ENCODE data around the gene LRIG1.

LRIG1 gene

DNA sequence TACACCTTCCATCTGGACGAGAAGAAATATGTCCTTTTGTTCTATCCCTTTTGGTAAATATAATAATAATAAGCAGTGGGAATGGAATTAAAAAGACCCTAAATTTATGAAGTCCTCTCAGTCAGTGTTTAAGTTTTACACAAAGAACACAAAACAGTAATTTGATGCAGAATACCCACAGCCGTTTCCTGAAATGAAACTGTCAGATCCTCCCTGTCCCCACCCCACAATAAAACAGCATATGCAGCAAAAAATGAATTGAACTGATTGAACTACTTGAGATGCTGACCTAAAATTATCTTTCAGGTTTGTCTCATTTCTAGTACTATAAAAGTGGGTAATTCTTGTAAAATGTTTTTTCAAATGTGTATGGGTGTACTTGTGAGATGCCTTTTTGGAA, 2.2 kb upstream of the LRIG1 start:
- DNase-seq (ENCODE audit: low read depth): no peak

DNA sequence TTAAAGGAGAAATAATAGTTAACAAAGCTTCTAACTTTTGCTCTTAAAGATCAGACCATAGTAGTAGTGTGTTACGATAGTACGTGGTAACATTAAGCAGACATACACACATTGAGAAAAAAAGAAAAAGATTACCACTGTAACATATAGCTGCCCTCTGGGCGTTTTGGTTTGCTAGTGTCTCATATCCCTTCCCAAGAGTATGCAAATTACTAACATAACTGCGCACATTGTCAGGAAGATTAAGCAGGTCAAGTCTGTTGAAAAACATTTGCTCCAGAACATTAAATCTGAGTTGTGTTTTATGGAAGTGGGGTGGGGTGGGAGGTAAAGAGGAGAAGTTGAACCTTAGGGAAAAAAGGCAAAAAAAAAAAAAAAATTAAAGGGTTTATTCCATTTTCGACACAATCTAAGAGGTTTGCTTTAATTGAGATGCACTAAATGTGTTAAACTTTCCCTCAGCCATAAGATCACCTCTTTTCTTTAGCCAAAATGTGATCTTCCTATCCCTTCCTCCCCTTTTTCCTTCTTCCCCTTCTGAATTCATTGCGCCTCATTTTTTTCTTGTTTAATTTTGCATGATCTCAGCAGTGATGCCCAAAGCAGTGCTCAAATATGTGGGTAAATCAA, 1.5 kb upstream of the LRIG1 start:
- DNase-seq (ENCODE audit: low read depth): no peak

DNA sequence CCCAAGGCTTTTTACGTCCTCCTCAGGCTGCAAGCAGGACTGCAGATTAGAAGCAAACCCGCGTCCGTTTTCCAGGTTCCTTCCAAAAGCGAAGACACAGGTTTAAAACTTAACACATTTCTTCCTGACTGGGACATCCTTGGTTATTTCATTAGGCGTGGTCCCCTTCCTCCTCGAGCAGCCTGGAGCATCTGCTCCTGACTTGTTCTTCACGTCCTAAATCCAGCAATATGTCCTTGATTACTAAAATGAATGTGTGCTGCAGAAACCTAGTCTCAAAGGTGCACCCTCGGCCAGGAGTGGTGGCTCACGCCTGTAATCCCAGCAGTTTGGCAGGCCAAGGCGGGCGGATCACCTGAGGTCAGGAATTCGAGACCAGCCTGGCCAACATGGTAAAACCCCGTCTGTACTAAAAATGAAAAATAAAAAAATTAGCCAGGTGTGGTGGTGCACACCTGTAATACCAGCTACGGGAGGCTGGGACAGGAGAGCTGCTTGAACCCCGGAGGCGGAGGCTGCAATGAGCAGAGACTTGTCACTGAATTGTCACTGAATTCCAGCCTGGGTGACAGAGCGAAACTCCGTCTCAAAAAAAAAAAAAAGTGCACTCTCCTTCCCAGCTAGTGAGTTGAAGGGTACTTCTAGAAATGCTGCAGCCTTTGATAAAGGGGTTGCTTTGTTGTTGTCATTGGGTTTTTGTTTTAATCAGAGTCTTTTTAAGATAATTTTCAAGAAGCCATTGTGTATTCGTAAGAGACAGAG, 842 bp upstream of the LRIG1 start:
- no peak for DNase-seq (ENCODE audit: low read depth)

DNA sequence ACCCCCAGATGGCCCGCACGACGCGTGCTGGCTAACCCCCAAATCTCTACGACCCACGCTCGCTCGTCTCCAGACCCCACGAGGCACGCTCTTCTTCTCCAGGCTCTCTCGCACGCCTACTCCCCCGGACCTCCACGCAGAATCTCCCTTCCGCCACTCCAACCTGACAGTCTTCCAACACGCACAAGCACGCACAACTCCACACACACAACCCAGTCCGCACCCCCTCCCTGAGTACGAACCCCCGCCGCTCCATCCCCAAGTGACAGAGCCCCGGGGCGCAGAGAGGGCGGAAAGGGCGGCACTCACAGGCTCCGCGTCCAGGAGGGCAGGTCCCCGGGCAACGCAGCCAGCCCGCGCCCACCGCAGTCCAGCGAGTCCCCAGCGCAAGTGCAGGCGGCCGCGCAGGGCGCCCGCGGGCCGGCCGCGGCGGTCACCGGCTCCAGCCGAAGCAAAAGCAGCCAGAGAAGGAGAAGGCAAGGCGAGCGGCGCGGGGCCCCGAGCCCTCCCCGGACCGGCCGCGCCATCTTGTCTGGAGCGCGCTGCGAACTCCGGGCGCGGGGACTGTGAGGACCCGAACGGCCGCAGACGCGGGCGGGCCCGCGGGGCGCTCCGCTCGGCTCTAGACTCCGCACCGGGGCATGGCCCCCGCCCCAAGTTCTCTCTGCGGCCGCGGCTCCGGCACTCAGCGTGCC, 794 bp downstream of the LRIG1 start:
- DNase-seq (ENCODE audit: low read depth): no peak

DNA sequence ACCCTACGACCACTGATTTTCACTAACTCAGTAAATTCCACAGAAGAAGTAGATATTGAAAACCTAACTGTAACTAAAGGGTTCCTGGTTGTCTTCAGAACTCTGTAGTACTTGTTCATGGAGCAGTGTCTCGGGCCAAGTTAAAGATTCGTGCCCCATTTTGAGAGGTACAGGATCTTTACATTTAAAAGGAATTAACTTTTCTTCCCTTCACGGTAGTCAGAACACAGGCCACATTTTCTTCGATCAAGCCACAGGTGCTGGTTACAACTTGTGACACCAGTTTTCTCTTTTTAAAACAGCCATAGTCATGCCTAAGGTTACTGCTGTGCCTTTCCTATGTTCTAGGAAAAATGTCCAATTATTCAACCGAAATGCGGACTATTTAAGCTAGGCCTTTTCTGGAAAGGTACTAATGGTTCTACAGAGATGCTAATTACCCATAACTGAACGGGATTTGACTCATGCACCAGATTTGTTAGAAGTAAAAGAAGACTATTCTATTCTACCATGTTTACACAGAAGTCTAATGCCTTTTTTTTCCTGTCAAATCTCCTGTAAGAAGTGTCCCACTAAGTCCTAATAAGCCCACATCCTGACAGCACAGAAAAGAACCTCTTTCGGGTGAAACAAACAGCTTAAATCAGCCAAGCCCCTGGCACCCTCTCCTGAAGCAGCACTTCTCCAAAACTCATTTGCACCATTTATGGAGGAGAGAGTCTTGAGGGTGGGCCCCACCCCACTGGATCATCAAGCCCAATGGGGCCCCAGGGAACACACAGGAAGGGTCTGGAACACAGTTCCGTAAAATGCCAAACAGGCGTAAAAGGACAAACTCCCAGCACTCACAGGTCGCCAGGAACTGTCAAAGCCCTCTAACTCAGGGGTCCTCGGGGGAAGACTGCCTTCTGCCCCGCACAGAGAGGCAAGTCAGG, 1.9 kb downstream of the LRIG1 start:
- no peak for DNase-seq (ENCODE audit: low read depth)

DNA sequence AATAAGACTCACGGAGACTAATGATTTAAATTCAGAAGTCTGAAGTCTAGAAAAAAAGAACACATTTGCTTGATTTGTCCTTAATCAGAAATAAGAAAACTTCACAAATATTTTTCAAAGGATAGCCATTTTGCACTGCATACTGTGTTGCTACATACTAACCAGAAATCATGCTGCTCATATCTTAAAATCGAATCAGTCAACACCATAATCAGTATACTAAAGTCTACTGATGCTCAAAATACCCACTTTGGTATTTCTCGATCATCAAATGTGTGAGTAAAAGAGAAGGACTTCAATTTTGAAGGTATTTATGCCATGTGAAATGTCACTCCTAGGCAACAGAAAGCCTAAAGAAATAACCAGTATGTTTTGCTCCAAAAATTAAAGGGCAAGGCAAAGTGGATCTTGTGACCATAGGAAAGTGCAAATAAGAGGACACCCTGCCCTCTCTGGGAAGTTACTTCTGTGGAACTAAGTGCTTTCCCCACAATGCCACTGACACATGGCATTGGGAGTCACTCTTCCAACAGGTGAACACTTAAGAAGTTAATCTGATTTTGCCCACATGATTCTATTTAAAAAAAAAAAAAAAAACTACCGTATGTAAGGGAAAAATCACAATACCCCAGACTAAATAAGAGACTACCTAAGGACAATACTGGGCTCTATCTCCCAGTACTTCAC, 2.7 kb downstream of the LRIG1 start:
- no peak for DNase-seq (ENCODE audit: low read depth)

DNA sequence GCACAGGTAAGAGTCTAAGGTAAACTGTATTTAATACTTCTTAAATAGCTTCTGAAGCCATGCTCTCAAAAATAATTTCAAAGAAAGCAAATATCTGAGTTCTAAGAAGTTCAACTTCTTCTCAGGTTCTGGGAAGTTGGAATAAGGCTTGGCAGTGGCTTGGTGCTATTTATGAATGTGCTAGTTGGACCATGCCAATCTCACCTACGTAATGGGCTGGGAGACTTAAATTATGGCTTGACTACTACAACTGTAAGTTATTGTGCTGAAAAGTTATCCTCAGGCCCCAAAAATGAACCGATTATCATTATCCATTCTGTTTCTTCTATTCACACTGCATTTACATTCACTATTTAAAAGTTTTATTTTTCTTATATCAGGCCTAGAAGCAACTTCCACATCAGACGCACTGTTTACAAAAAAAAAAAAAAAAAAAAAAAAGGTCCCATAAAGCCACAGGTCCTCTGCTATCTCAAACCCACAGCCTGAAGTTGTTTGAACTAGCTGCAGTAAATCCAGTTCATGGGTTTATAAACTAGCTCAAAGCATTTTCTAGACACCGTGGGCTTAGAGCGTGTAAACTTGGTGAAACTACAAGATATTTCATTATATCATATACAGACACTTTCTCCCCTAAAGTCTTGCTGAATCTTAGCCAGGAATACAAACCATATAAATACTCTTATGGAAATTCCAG, 3.4 kb downstream of the LRIG1 start:
- no peak for DNase-seq (ENCODE audit: low read depth)

DNA sequence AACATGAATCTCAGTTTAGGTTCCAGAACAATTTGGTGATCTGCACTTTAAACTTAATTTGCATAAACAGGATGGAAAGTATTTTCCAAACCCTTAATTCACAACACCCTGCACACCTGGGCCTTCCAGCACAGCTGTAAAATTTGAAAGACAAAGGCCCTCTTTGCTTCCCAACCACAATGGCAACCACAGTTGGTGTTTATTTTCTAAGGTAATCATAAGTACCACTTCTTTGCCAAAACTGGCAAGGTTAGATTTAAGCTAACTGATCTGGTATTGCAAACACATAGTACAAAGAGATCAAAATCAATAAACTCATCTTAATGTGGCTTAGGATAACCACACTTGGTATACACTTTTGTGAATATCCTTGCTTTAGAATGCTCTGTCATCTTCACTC, 4.1 kb downstream of the LRIG1 start:
- DNase-seq (ENCODE audit: low read depth): no peak

DNA sequence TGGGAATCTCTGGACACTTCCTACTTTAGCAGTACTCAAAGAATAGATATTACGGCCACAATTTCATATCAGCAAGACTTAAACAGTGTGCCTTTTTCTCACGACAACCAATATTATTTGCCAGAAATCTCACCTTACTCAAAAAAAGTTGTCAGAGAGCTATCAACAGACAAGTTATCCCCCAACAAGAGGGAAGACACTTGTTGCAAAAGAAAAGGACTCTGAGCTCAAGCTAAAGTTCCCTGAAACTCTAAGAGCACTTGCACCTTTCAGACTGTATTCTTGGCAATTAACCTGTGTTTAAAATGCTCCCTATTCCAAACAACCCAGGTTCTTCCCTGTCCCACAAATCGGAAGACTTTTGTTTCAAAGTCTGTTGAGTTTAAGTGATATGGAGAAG, 4.5 kb downstream of the LRIG1 start:
- DNase-seq (ENCODE audit: low read depth): no peak

DNA sequence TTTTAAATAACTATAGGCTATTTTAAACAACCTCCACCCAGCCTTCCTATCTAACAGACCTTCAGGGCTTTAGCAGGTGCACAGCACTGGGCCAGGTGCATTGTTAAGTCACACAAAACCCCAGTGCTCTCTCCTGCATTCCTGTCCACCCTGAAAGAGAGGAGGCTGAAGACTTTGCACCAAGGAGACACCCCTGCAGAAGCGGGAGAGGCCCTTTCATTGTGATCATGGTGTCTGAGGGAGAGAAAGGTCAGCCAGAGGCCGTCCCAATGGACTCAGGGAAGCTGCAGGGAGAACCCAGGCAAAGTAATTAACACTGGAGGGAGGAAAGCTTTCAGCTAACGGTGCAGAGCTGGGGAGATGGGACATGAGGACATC, 5.2 kb downstream of the LRIG1 start:
- no peak for DNase-seq (ENCODE audit: low read depth)

DNA sequence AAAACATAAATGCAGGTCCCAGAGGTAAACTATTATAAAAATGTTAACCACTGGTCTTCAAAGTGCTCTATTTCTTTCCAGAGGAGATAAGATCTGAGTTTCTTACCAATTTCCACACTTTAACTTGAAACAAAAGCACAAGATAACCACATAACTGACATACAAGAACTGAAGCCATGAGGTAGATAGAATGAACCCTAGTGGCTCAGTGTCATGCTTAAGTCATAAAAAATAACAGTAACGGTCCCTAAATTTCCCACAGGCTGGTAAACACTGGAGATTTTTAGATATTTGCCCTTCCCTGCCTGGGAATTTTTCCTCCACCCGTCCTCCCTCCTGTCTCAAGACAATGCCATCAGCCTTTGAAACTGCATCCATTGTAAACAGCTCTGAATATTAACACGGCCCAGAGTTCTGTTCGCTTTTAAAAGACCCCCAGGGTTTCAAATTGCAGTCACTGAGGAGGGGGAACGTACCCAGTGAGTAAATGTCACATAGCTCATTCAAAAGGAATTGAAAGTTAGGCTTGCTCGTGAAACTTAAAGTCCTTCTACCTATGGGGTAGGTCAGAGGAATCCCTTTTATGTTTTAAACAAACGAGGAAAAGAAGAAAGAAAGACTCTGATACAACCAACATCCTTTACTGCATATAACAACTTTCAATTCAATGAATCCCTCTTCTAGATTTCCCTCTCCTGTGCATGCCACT, 5.7 kb downstream of the LRIG1 start:
- DNase-seq (ENCODE audit: low read depth): no peak

DNA sequence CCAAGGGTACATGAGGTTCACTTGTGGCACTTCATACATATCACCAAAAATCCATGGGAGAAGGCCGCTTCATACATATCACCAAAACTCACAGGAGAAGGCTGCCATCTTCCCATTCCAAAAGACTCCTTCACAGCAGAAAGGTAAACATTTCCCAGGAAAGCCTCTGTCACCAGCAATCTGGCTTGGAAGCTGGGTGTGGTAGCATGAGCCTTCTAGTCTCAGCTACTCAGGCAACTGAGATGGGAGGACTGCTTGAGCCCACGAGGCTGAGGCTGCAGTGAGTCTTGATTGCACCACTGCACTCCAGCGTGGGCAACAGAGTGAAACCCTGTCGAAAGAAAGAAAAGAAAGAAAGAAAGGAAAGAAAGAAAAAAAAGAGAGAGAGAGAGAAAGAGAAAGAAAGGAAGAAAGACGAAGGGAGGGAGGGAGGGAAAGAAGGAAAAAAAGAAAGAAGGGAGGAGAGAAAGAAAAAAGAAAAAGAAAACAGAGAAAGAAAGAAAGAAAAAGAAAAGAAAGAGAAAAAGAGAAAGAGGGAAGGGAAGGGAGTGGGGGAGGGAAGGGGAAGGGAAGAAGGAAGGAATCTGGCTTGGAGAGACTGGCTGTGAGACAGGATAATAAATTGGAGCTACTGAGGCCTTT, 7.2 kb downstream of the LRIG1 start:
- DNase-seq (ENCODE audit: low read depth): no peak

DNA sequence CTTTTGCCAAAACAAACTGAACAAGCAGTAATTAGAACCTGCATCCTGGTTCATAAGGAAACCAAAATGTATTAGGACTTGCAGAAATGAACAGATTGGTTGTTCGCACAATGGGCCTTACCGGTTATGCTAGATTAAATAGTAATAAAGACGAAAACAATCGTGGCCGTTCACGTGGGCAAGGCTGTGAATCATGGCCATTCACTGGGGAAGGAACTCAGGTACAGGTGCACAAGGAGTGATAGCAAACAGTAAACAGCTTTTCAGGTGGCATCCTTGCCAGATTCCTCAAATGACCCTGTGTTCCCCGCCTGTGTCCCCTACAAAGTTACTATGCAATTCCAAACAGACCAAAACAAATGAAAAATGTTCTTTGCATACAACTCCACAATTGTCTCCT, 8.2 kb downstream of the LRIG1 start:
- DNase-seq (ENCODE audit: low read depth): no peak

DNA sequence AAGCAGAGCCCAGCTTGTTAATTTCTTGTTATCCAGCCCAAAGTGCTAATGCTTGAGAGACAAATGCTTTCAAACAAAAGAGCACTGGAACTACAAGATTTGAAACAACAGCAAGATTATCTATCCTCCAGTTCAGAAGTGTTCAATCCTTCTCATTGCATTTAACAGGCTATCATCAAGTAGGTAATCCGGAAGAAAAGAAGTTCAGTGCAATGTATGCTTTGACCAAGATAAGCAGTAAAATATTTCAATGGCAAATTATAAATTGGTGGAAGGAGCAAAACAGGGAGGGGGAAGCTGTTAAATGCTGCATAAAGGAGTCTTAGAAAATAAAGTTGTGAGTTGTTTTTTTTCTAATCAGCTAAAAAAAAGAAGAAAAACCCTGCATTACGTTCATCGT, 8.8 kb downstream of the LRIG1 start:
- DNase-seq (ENCODE audit: low read depth): no peak

DNA sequence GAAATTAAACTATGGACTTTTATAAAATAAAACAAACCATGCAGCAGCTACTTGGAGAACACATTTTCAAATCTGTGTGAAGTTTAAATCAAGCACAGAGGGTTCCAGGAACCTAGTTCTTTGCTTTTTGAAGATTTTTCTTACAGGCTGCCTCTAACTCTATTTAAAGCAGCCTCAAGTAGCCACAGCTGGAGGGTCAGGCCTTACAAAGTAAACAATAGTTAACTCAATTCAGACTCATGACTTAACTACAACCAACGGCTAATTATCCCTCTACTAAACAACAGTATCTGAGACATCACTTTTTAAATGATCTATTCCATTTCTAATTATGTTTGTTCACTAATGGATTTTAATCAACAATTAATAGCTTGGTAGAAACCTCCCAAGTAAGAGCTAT, 9.8 kb downstream of the LRIG1 start:
- DNase-seq (ENCODE audit: low read depth): no peak

DNA sequence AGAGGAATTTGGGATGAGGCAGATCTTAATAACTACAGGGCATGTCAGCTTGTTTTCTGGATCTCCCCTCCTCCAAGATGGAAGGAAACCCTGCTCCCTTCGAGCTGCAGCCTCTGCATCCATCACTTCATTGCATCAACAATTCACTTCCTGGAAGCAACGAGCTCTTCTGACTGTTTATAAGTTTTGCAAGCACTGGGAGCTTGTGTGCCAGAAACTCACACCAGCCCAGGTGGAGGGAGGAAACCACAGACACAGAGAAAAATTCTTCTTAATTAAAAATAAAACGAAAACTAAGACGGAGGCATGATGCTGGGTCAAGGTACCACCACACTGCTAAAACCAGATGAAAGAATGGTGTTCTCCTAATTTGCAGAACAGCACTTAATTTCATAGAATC, 10.6 kb downstream of the LRIG1 start:
- DNase-seq (ENCODE audit: low read depth): peak; percentile 49

DNA sequence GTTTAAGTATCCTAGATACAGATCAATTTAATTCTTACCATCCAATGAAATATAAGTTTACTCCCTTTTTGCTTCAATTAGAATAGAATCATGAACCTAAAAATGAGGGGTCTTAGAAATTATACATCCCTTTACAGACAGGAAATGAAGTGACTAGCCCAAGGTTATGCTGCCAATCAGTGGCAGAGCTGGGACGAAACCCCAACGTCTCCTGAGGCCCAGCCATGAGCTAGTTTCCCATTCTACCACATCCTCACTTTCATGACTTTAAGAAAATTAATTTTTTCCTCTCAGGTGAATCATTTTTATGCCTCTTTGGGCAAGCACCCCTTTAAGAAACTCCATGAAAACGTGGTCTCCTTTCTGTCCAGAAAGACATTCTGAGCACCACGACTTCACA, 11.2 kb downstream of the LRIG1 start:
- no peak for DNase-seq (ENCODE audit: low read depth)

DNA sequence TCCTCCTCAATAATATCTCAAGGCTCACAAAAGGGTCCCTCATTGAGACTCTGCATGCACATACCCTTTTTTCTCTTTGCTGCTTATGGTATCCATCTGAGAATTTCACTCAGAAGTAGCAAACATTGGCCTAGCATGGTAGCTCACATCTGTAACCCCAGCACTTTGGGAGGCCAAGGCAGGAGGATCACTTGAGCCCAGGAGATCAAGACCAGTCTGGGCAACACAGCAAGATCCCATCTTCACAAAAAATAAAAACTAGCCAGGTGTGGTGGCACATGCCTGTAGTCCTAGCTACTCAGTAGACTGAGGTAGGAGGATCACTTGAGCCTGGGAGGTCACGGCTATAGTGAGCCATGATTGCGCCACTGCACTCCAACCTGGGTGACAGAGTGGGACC, 11.7 kb downstream of the LRIG1 start:
- DNase-seq (ENCODE audit: low read depth): no peak

DNA sequence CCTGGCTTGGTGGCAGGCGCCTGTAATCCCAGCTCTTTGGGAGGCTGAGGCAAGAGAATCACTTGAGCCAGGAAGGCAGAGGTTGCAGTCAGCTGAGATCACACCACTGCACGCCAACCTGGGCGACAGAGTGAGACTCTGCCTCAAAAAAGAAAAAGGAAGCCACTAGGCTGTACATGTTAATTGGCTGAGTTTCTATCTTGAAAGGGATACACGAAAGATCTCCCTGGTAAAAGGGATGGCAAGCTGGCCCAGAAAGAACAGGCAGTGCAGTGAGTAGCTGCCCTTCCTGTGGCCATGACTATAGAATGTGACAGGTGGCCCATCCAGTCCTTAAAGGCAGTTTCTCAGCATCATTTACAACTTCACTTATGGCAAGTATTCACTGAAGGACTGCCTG, 12.3 kb downstream of the LRIG1 start:
- DNase-seq (ENCODE audit: low read depth): no peak

DNA sequence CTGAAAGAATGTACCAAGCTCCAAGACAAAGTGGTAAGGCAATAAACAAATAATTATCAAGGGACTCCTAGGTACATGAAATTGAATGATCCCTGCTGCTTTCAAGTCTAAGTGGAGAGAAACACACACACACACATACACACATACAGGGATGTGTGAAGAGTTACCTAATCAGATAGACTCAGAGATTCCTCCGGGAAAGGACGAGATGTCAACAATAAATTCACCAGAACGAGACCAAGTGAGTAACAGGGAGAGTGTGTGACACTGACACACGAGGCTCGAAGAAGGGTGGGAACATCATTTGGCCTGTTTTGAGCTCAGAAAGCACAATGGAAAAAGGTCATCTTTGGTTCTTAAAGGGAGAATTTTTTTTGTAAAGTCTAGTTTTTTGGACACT, 13.4 kb downstream of the LRIG1 start:
- peak; percentile 49 for DNase-seq (ENCODE audit: low read depth)

All from amniotic epithelial cell (primary cell).